ENCODE measurements around the gene DNAJB11.
"Not testable (repeated sequence)": the region's sequence is repeated elsewhere in the genome, so short reads cannot be mapped to it uniquely, and the experiment has no call there.

Gene DNAJB11

GRCh38 chr3:186526256-186526606 is 44.3 kb upstream of the DNAJB11 start:
- no peak overlapping the region for H3K4me3 ChIP-seq (ENCODE audit: control insufficient read depth, low read depth, low read length)
- DNase-seq (ENCODE audit: low read depth): no peak

DNA sequence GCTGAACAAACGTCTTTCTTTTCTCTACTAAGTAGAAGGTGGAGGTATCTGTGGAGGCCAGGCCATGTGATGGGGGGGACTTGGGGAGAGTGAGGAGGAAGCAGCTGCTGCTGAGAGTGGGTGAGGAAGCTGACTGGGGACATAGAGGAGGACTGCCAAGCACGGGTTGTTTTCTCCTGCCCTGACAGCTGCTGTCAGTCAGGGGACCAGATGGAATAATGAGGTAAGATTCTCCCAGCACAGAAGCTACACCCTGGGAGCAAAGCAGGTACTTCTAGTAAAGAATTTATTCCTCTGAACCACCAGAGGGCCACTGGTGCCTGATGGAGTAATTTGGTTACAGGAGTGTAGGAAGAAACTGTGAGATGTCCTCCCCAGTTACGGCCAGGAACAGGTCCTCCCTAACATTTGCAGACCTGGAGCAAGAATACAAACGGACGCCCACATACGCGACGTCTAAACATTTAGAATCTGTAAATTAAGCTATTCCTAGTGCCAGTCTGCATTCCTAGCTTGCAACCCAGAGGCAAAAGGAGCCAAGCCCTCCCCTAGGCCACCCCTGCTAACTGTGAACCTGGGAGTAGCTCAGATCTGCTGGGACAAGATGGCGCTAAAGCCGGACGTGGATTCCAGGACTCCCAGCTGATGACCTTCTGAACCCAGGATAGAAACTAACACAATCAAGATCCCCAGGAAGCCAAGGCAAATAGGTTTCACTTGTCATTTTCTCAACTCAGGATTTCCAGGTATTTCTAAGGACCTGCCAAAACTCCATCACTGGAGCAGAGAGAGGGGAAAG is 41.1 kb upstream of the DNAJB11 start:
- H3K4me3 ChIP-seq (ENCODE audit: control insufficient read depth, low read depth, low read length): no peak overlapping the region
- TF ChIP-seq CTCF (IDR thresholded peaks at IDR 0.05; ENCODE audit: control insufficient read depth, insufficient read depth, low read depth, low read length, missing control alignments): no peak
- DNase-seq (ENCODE audit: low read depth): no peak

More at GRCh38 chr3:186526256-186526606, 44.3 kb upstream of the DNAJB11 start:
- no peak for TF ChIP-seq CTCF (IDR thresholded peaks at IDR 0.05; ENCODE audit: control insufficient read depth, insufficient read depth, low read depth, low read length, missing control alignments)

- no peak overlapping the region for H3K4me3 ChIP-seq (ENCODE audit: control insufficient read depth, low read depth, low read length)
- DNase-seq (ENCODE audit: low read depth): no peak
- no peak for TF ChIP-seq CTCF (IDR thresholded peaks at IDR 0.05; ENCODE audit: control insufficient read depth, insufficient read depth, low read depth, low read length, missing control alignments)
These were observed 40.1 kb upstream of the DNAJB11 start for GRCh38 chr3:186530415-186530814.

GRCh38 chr3:186531694-186532093 is 38.8 kb upstream of the DNAJB11 start:
- H3K4me3 ChIP-seq (ENCODE audit: control insufficient read depth, low read depth, low read length); DNase-seq (ENCODE audit: low read depth): not testable (repeated sequence)

GRCh38 chr3:186532598-186533072 is 37.9 kb upstream of the DNAJB11 start:
- H3K4me3 ChIP-seq (ENCODE audit: control insufficient read depth, low read depth, low read length): no peak overlapping the region
- DNase-seq (ENCODE audit: low read depth): no peak
- no peak for TF ChIP-seq CTCF (IDR thresholded peaks at IDR 0.05; ENCODE audit: control insufficient read depth, insufficient read depth, low read depth, low read length, missing control alignments)

DNA sequence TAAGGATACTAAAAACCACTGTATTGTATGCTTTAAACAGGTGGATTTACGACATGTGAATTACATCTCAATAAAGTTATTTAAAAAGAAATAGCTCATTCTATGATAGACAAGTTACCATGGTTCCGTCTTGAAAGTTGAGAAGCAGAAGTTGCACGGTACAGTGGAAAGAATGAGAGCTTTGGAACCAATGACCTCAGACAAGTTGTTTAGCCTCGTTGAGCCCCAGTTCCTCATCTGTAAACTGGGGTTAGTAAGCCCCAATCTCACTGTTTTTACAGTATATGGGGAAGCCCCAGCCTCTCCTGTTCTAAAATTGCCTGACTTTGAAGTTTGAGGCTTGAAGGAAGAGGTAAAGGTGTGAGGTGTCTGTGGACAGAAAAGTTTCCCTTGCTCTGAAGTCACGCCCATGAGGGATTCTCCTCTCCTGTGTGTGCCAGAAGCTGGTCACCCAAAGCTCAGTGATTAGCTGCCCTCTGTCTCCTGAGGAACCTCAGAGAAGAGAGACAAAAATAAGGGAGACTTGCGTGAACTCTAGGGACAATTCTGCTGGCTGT is 36.3 kb upstream of the DNAJB11 start:
- TF ChIP-seq CTCF (IDR thresholded peaks at IDR 0.05; ENCODE audit: control insufficient read depth, insufficient read depth, low read depth, low read length, missing control alignments): no peak
- no peak overlapping the region for H3K4me3 ChIP-seq (ENCODE audit: control insufficient read depth, low read depth, low read length)
- no peak for DNase-seq (ENCODE audit: low read depth)
